ENCODE results near the gene CDH18.

CDH18 gene

DNA sequence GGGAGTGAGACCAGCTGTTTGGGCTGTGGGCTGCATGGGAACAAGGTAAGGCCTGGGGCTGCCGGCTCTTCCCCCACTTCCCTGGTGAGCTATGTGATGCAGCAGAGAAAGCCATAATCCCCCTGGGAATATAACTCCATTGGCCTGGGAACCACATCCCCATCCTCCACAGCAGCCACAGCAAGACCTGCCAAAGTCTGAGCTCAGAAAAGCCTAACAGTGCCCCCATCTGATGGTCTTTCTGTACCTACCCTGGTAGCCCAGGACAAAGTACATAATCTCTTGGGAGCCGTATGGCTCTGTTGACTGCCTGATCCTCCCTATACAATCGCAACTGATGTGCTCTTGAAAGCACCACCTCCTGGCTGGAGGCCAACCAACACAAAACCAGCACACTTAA lies 432.6 kb downstream of the CDH18 start:
- no peak overlapping the region for H3K4me3 ChIP-seq (ENCODE audit: low read depth, low read length)
- TF ChIP-seq CTCF (IDR thresholded peaks at IDR 0.05; ENCODE audit: control insufficient read depth, extremely low read depth, insufficient read depth), result no peak
- DNase-seq (ENCODE audit: low read depth), result no peak

DNA sequence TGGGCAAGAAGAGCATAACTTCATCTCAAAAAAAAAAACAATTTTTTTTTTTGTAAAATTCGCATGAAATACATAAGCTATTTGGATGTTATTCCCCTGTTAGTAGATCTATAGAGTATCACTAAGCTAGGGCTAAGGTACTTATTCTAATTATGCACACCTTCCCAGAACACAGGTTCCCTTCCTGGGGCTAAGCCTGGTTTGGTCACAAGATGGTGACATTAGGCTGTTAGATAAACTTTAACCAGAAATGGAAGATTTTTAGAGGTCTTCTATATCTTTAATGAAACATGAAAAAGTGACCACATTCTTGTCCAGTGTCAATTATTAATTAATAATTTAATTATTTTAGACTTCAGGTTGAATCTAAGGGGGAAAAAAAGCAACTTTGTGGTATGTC lies 433.5 kb downstream of the CDH18 start:
- peak; percentile 43 for TF ChIP-seq CTCF (IDR thresholded peaks at IDR 0.05; ENCODE audit: control insufficient read depth, extremely low read depth, insufficient read depth)
- no peak overlapping the region for H3K4me3 ChIP-seq (ENCODE audit: low read depth, low read length)
- DNase-seq (ENCODE audit: low read depth), result no peak

- no peak for TF ChIP-seq CTCF (IDR thresholded peaks at IDR 0.05; ENCODE audit: control insufficient read depth, extremely low read depth, insufficient read depth)
- H3K4me3 ChIP-seq (ENCODE audit: low read depth, low read length), result no peak overlapping the region
- DNase-seq (ENCODE audit: low read depth), result no peak
Observed at GRCh38 chr5:19547640-19548039, 440.4 kb downstream of the CDH18 start.

- no peak for DNase-seq (ENCODE audit: low read depth)
- TF ChIP-seq CTCF (IDR thresholded peaks at IDR 0.05; ENCODE audit: control insufficient read depth, extremely low read depth, insufficient read depth), result no peak
- H3K4me3 ChIP-seq (ENCODE audit: low read depth, low read length), result no peak overlapping the region
Observed at GRCh38 chr5:19546521-19546920, 441.5 kb downstream of the CDH18 start.

- 0 out of 2 replicates have a peak, but pooled peaks have one; percentile 1 for TF ChIP-seq CTCF (IDR thresholded peaks at IDR 0.05; ENCODE audit: control insufficient read depth, extremely low read depth, insufficient read depth)
- no peak overlapping the region for H3K4me3 ChIP-seq (ENCODE audit: low read depth, low read length)
- no peak for DNase-seq (ENCODE audit: low read depth)
Observed at GRCh38 chr5:19538607-19539006, 449.4 kb downstream of the CDH18 start.

GRCh38 chr5:19536387-19536786 lies 451.6 kb downstream of the CDH18 start:
- no peak for DNase-seq (ENCODE audit: low read depth)
- H3K4me3 ChIP-seq (ENCODE audit: low read depth, low read length), result no peak overlapping the region
- TF ChIP-seq CTCF (IDR thresholded peaks at IDR 0.05; ENCODE audit: control insufficient read depth, extremely low read depth, insufficient read depth), result no peak

- TF ChIP-seq CTCF (IDR thresholded peaks at IDR 0.05; ENCODE audit: control insufficient read depth, extremely low read depth, insufficient read depth), result no peak
- no peak overlapping the region for H3K4me3 ChIP-seq (ENCODE audit: low read depth, low read length)
- no peak for DNase-seq (ENCODE audit: low read depth)
Observed at GRCh38 chr5:19534751-19535150, 453.2 kb downstream of the CDH18 start.
